Stimulated activated CD4-positive, alpha-beta T cell treated with anti-CD3 and anti-CD28 coated beads, Interleukin-15, amount 100 ng/mL, for 48 hours (primary cell): ENCODE results near the gene GRIA3.

Experiments
- DNase-seq, 2 donors: peaks; one replicate each; pipeline ENCODE4 v3.0.0-alpha.2; 2020; ENCODE audit warnings: low read depth in 2 of 2

Gene GRIA3

GRCh38 chrX:123184219-123184865 lies at the start of gene GRIA3:
GRIA3 (plus strand) TSS chrX:123184278; CDS start chrX:123184536, 258 bp downstream.
- no peak for DNase-seq

- DNase-seq = no peak
These were observed 45.6 kb upstream of the GRIA3 start for GRCh38 chrX:123138473-123138872.

GRCh38 chrX:123140454-123140853 lies 43.6 kb upstream of the GRIA3 start:
- DNase-seq = no peak

GRCh38 chrX:123140904-123141303 lies 43.2 kb upstream of the GRIA3 start:
- no peak for DNase-seq

- no peak for DNase-seq
These were observed 30.2 kb upstream of the GRIA3 start for GRCh38 chrX:123153846-123154335.

GRCh38 chrX:123155327-123155726 lies 28.8 kb upstream of the GRIA3 start:
- DNase-seq = no peak

- DNase-seq = no peak
These were observed 26.5 kb upstream of the GRIA3 start for GRCh38 chrX:123157586-123157985.

- no peak for DNase-seq
These were observed 24.7 kb upstream of the GRIA3 start for GRCh38 chrX:123159403-123159802.

GRCh38 chrX:123167621-123168020 lies 16.5 kb upstream of the GRIA3 start:
- no peak for DNase-seq

GRCh38 chrX:123169247-123169901 lies 14.7 kb upstream of the GRIA3 start:
- DNase-seq = no peak

- DNase-seq = no peak
These were observed 13.5 kb upstream of the GRIA3 start for GRCh38 chrX:123170546-123170945.

- DNase-seq = no peak
These were observed 12.3 kb upstream of the GRIA3 start for GRCh38 chrX:123171781-123172180.

- no peak for DNase-seq
These were observed 11.2 kb upstream of the GRIA3 start for GRCh38 chrX:123172869-123173268.

GRCh38 chrX:123173833-123174232 lies 10.2 kb upstream of the GRIA3 start:
- DNase-seq = no peak

- no peak for DNase-seq
These were observed 8.5 kb upstream of the GRIA3 start for GRCh38 chrX:123175366-123176122.

GRCh38 chrX:123181233-123181914 lies 2.7 kb upstream of the GRIA3 start:
- DNase-seq = no peak

GRCh38 chrX:123184866-123185276 lies 793 bp downstream of the GRIA3 start:
- DNase-seq = no peak

- DNase-seq = no peak
These were observed 1.6 kb downstream of the GRIA3 start for GRCh38 chrX:123185721-123186120.

- no peak for DNase-seq
These were observed 2.7 kb downstream of the GRIA3 start for GRCh38 chrX:123186801-123187200.

GRCh38 chrX:123188081-123188480 lies 4.0 kb downstream of the GRIA3 start:
- no peak for DNase-seq

- DNase-seq = no peak
These were observed 5.3 kb downstream of the GRIA3 start for GRCh38 chrX:123189338-123189737.

- DNase-seq = no peak
These were observed 6.0 kb downstream of the GRIA3 start for GRCh38 chrX:123190096-123190495.
